ENCODE data around the gene THADA.
"Not testable (repeated sequence)": the region's sequence is repeated elsewhere in the genome, so short reads cannot be mapped to it uniquely, and the experiment has no call there.

Gene THADA

GRCh38 chr2:43405829-43406228, 190.0 kb downstream of the THADA start:
- DNase-seq: no peak

GRCh38 chr2:43402452-43402937, 193.3 kb downstream of the THADA start:
- peak; percentile 9 for DNase-seq

GRCh38 chr2:43402002-43402401, 193.8 kb downstream of the THADA start:
- DNase-seq: no peak

- no peak for DNase-seq
Observed at GRCh38 chr2:43400508-43400907, 195.3 kb downstream of the THADA start.

- peak; percentile 6 for DNase-seq
Observed at GRCh38 chr2:43399515-43400264, 196.1 kb downstream of the THADA start.

GRCh38 chr2:43399098-43399497, 196.7 kb downstream of the THADA start:
- DNase-seq: no peak

- DNase-seq: no peak
Observed at GRCh38 chr2:43397821-43398220, 198.0 kb downstream of the THADA start.

- no peak for DNase-seq
Observed at GRCh38 chr2:43397411-43397810, 198.4 kb downstream of the THADA start.

GRCh38 chr2:43396344-43396743, 199.5 kb downstream of the THADA start:
- not testable (repeated sequence) for DNase-seq

GRCh38 chr2:43393918-43394317, 201.9 kb downstream of the THADA start:
- DNase-seq: no peak

- DNase-seq: no peak
Observed at GRCh38 chr2:43391878-43392215, 204.0 kb downstream of the THADA start.

- DNase-seq: no peak
Observed at GRCh38 chr2:43391201-43391877, 204.5 kb downstream of the THADA start.

GRCh38 chr2:43389581-43390466, 206.0 kb downstream of the THADA start:
- DNase-seq: no peak

GRCh38 chr2:43388371-43388770, 207.5 kb downstream of the THADA start:
- no peak for DNase-seq

- DNase-seq: no peak
Observed at GRCh38 chr2:43387092-43388062, 208.5 kb downstream of the THADA start.

- not testable (repeated sequence) for DNase-seq
Observed at GRCh38 chr2:43386679-43387078, 209.2 kb downstream of the THADA start.

- DNase-seq: no peak
Observed at GRCh38 chr2:43384143-43384542, 211.7 kb downstream of the THADA start.

- DNase-seq: no peak
Observed at GRCh38 chr2:43383533-43383932, 212.3 kb downstream of the THADA start.

GRCh38 chr2:43379494-43379893, 216.3 kb downstream of the THADA start:
- no peak for DNase-seq

- no peak for DNase-seq
Observed at GRCh38 chr2:43377327-43377726, 218.5 kb downstream of the THADA start.

GRCh38 chr2:43376523-43377198, 219.2 kb downstream of the THADA start:
- DNase-seq: no peak

All from kidney glomerular epithelial cell (primary cell).